Ovary (tissue), 9 donors: Measurements from ENCODE around the gene LMOD1. TPM values are rescaled to one million over a fixed set of nuclear protein-coding genes. Genes with fewer than 3 reads are reported as not detected.

Experiments used
- DNase-seq, 5 donors: peaks; one replicate each; pipeline ENCODE4 v3.0.0-alpha.2; 2019 to 2020
- H3K27ac ChIP-seq, 2 donors: fragments of 200-600 bp; one replicate each; pipeline versions ENCODE4 v1.5.1 to v1.8.0; 2019 to 2022
- H3K27me3 ChIP-seq: fragments of 200-600 bp; one replicate; pipeline ENCODE4 v1.8.0; 2022
- H3K36me3 ChIP-seq: fragments of 200-600 bp; sonication (generic); one replicate; pipeline ENCODE4 v1.5.1; 2019
- H3K4me1 ChIP-seq: one replicate; pipeline ENCODE4 v1.8.1; 2013; ENCODE audit warnings: mild to moderate bottlenecking, moderate library complexity; ENCODE audit not compliant: insufficient read depth
- H3K4me3 ChIP-seq: fragments of 200-600 bp; sonication (generic); one replicate; pipeline ENCODE4 v1.5.1; 2017
- H3K9me3 ChIP-seq, 2 donors: fragments of 200-600 bp in 1 of 2; sonication (generic) in 1 of 2; one replicate each; pipeline versions ENCODE4 v1.5.1 to v1.8.1; 2013 to 2019; ENCODE audit warnings: mild to moderate bottlenecking in 1 of 2, moderate library complexity in 1 of 2
- EP300 ChIP-seq: sonication (generic); formaldehyde crosslinking; IDR thresholded peaks from one replicate; pipeline ENCODE4 v1.6.1; 2017; ENCODE audit warnings: antibody characterized with exemption
- POLR2A ChIP-seq: fragments of 450-650 bp; IDR thresholded peaks from one replicate; pipeline ENCODE4 v1.6.1; 2017; ENCODE audit warnings: antibody characterized with exemption, mild to moderate bottlenecking, moderate library complexity
- WGBS, 3 donors: extraction: QIAGEN DNeasy Blood & Tissue Kit in 1 of 3; methylation state at CpG; one replicate each; pipeline versions ENCODE4 v1.1.5 to v1.1.7; 2013 to 2017; 5-methylcytosine and 5-hydroxymethylcytosine counted together
- intact Hi-C, 4 donors: fragments of 100-400 bp; cut with DNase I; formaldehyde crosslinking; loops; one replicate each; pipeline versions ENCODE4 v1.11.0 to v1.15.1; 2022 to 2023
- polyA plus RNA-seq, 2 donors: library from polyadenylated mRNA; stranded (reverse); fragments of 200-250 nt in 1 of 2; fragments of 350-450 nt in 1 of 2; fragmentation: Illumina TruSeq in 1 of 2; extraction: RNeasy Lipid Tissue Mini Kit (QIAGEN cat#74804) in 1 of 2; gene quantifications; one replicate each; pipeline ENCODE4 v1.2.3, GENCODE V29; 2013 to 2014
- total RNA-seq, 7 donors: library from RNA; depleted of rRNA in 2 of 7; stranded (reverse); fragments of >200 nt in 2 of 7; fragmentation: NEBNext Ultra II Directional in 3 of 7; extraction: Animal tissue kit (Norgen Biotek cat#: 25700) in 3 of 7; gene quantifications; one replicate each; pipeline versions ENCODE4 v1.1.0 to v1.2.4, GENCODE V29; 2016 to 2023
- TF ChIP-seq, protein P1 (sequence below), 3 donors: fragments of 450-650 bp in 2 of 3; fragments of 200-600 bp in 1 of 3; IDR thresholded peaks; one replicate each; pipeline versions ENCODE4 v1.5.1 to v1.8.0; 2016 to 2022; ENCODE audit warnings: antibody characterized with exemption in 3 of 3, mild to moderate bottlenecking in 1 of 3
- donor health status: DM: no; HTN: no; CAD: no; lungs with moderate emphysema.
- donor health status: DM: no; HTN: no; CAD: no.
- donor health status: Bipolar disorder and iron deficiency.
- donor health status: DM: yes; HTN: yes; CAD: no.
- donor health status: DM: no; HTN: no; CAD: no.
- donor health status: DM: yes; HTN: yes; CAD: no.

Gene LMOD1
- total and polyA plus RNA-seq, 9 donors: 25.6 to 255 (median 92.6) TPM

- DNase-seq: no peak
- no peaks in the 10 kb centered on the region for H3K36me3 ChIP-seq
- TF ChIP-seq EP300 (no peak), POLR2A (no peak)
- TF ChIP-seq, protein P1, sequence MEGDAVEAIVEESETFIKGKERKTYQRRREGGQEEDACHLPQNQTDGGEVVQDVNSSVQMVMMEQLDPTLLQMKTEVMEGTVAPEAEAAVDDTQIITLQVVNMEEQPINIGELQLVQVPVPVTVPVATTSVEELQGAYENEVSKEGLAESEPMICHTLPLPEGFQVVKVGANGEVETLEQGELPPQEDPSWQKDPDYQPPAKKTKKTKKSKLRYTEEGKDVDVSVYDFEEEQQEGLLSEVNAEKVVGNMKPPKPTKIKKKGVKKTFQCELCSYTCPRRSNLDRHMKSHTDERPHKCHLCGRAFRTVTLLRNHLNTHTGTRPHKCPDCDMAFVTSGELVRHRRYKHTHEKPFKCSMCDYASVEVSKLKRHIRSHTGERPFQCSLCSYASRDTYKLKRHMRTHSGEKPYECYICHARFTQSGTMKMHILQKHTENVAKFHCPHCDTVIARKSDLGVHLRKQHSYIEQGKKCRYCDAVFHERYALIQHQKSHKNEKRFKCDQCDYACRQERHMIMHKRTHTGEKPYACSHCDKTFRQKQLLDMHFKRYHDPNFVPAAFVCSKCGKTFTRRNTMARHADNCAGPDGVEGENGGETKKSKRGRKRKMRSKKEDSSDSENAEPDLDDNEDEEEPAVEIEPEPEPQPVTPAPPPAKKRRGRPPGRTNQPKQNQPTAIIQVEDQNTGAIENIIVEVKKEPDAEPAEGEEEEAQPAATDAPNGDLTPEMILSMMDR (IDR thresholded peaks at IDR 0.05): no peak
- H3K4me3 ChIP-seq: no peak overlapping the region
- H3K27ac ChIP-seq: peak overlapping the region; percentile 72 to 79
- no peaks in the 10 kb centered on the region for H3K27me3 ChIP-seq
- H3K9me3 ChIP-seq: no peaks in the 10 kb centered on the region
- peaks cover 31% of the 10 kb centered on the region for H3K4me1 ChIP-seq
- intact Hi-C loops: no loop called here
- WGBS, 3 donors: 22 to 47% (median 25%) methylated on average over 5 of the region's 5 CpGs
Measured at GRCh38 chr1:201900476-201900875, 45.9 kb downstream of the LMOD1 start.

- TF ChIP-seq POLR2A: no peak
- no peak for TF ChIP-seq EP300
- TF ChIP-seq, protein P1 (IDR thresholded peaks at IDR 0.05): no peak
- Histone ChIP-seq H3K36me3 (no peaks in the 10 kb centered on the region), H3K4me1 (peaks cover 27% of the 10 kb centered on the region), H3K4me3 (no peak overlapping the region), H3K27me3 (no peaks in the 10 kb centered on the region), H3K9me3 (no peaks in the 10 kb centered on the region), H3K27ac (peak overlapping the region; percentile 72 to 79)
- 89 to 90% (median 90%) methylated on average over 20 of the region's 20 CpGs for WGBS, 3 donors
- intact Hi-C loops: loop anchor here (5.0 to 10.0 kb wide), 6 partner anchors 42 to 235 kb away; partner anchors contain the start of genes GPR37L1 (in 1 of the 4), LMOD1 (in 1 of the 4) and RNPEP (in 1 of the 4)
- DNase-seq: no peak
Measured at GRCh38 chr1:201899683-201900429, 46.5 kb downstream of the LMOD1 start.

- no peaks in the 10 kb centered on the region for H3K27me3 ChIP-seq
- no peaks in the 10 kb centered on the region for H3K36me3 ChIP-seq
- 77 to 93% (median 86%) methylated on average over 4 of the region's 4 CpGs for WGBS, 3 donors
- no peaks in the 10 kb centered on the region for H3K9me3 ChIP-seq
- intact Hi-C loops: loop anchor here (5.0 to 10.0 kb wide), 6 partner anchors 43 to 236 kb away; partner anchors contain the start of genes GPR37L1 (in 1 of the 4), LMOD1 (in 1 of the 4) and RNPEP (in 1 of the 4)
- no peak overlapping the region for H3K4me3 ChIP-seq
- peaks cover 27% of the 10 kb centered on the region for H3K4me1 ChIP-seq
- no peak for TF ChIP-seq EP300
- no peak for TF ChIP-seq POLR2A
- TF ChIP-seq, protein P1 (IDR thresholded peaks at IDR 0.05): no peak
- no peak for DNase-seq
- H3K27ac ChIP-seq: peak overlapping the region in 1 of 2 donors; percentile 79
Measured at GRCh38 chr1:201898992-201899391, 47.4 kb downstream of the LMOD1 start.

DNA sequence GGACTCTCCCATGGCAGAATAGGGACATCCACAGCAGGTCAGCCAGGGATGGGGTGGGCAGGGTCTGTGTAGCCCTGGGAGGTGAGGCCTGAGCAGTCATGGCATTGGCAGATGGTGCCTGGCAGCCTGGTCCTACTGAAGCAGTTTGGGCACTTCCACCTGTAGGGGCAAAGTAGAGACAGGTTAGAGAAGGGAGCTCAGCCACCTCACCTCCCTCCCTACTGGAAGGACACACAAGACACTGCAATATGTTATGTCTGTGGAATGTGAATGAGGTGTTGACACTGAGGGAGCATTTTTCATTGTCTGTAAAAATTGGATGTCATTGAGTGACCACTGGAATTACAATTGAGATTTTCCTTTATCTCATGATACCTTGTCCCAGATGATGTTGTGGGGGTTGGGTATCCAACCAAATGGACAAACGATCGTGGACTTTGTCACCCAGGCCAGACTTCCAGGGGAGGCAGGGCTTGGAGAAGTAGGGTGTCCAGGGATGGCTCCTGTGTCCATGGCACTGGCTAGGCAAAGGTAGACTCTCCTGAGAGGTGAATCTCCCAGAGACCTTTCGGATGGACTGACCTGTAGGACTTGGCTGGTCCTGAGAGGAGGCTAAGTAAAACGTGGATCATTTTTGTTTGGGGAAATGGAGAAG lies 48.0 kb downstream of the LMOD1 start:
- no peak for DNase-seq
- H3K4me1 ChIP-seq: peaks cover 21% of the 10 kb centered on the region
- TF ChIP-seq, protein P1 (IDR thresholded peaks at IDR 0.05): no peak
- no peak for TF ChIP-seq POLR2A
- no peak for TF ChIP-seq EP300
- peak overlapping the region in 1 of 2 donors; percentile 79 for H3K27ac ChIP-seq
- no peaks in the 10 kb centered on the region for H3K36me3 ChIP-seq
- H3K9me3 ChIP-seq: no peaks in the 10 kb centered on the region
- H3K4me3 ChIP-seq: no peak overlapping the region
- WGBS, 3 donors: 79 to 83% (median 80%) methylated on average over 4 of the region's 4 CpGs
- H3K27me3 ChIP-seq: no peaks in the 10 kb centered on the region
- intact Hi-C loops: loop anchor here (5.0 to 10.0 kb wide), 6 partner anchors 44 to 236 kb away; partner anchors contain the start of genes GPR37L1 (in 1 of the 4), LMOD1 (in 1 of the 4) and RNPEP (in 1 of the 4)
